ENCODE measurements around the gene NCOA7.

DNA sequence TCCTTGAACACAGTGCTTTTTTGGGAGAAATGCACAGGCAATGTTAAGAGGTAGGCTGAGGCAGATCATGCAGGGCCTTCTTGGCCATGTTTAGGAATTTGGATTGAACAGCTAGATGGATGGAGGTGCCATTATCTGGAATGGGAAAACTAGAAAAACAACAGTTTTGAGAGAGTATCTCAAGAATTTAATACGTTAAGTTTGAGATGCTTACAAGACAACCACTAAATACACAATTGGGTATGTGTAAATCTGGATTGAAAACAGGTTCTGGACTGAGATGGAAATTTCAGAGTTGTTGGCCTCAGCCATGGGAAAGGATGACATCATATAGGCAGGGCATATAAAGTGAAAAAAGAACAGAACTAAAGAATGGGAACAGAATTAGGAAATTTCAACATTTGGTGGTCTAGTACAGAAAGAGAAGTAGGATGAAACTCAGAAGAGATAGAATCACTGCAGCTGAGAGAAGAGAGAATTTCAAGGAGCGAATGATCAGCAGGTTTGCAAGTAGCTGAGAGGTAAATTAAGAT lies 37.1 kb downstream of the NCOA7 start:
- TF ChIP-seq, protein P1, sequence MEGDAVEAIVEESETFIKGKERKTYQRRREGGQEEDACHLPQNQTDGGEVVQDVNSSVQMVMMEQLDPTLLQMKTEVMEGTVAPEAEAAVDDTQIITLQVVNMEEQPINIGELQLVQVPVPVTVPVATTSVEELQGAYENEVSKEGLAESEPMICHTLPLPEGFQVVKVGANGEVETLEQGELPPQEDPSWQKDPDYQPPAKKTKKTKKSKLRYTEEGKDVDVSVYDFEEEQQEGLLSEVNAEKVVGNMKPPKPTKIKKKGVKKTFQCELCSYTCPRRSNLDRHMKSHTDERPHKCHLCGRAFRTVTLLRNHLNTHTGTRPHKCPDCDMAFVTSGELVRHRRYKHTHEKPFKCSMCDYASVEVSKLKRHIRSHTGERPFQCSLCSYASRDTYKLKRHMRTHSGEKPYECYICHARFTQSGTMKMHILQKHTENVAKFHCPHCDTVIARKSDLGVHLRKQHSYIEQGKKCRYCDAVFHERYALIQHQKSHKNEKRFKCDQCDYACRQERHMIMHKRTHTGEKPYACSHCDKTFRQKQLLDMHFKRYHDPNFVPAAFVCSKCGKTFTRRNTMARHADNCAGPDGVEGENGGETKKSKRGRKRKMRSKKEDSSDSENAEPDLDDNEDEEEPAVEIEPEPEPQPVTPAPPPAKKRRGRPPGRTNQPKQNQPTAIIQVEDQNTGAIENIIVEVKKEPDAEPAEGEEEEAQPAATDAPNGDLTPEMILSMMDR (IDR thresholded peaks at IDR 0.05): no peak
- TF ChIP-seq POLR2A (IDR thresholded peaks at IDR 0.05): no peak
